HEK293 (cell line): ENCODE data around the gene ESR2.

Source experiments
- CTCF ChIP-seq: fragments of 450-650 bp; formaldehyde crosslinking; IDR thresholded peaks from 2 replicates; pipeline ENCODE4 v1.5.1; 2016; ENCODE audit warnings: missing biosample characterization, missing genetic modification characterization
- REST ChIP-seq: fragments of 450-650 bp; formaldehyde crosslinking; IDR thresholded peaks from 2 replicates; pipeline ENCODE4 v1.5.1; 2016; ENCODE audit warnings: missing biosample characterization, missing genetic modification characterization
- YY1 ChIP-seq: fragments of 450-650 bp; formaldehyde crosslinking; IDR thresholded peaks from 2 replicates; pipeline ENCODE4 v1.5.1; 2018; ENCODE audit warnings: missing biosample characterization, missing genetic modification characterization
- ZNF416 ChIP-seq: fragments of 450-650 bp; formaldehyde crosslinking; IDR thresholded peaks from 2 replicates; pipeline ENCODE4 v1.5.1; 2016; ENCODE audit warnings: missing biosample characterization, missing genetic modification characterization
- TF ChIP-seq, protein P1 (sequence below): fragments of 450-650 bp; formaldehyde crosslinking; IDR thresholded peaks from 2 replicates; pipeline ENCODE4 v1.5.1; 2016; ENCODE audit warnings: missing biosample characterization, missing genetic modification characterization

DNA sequence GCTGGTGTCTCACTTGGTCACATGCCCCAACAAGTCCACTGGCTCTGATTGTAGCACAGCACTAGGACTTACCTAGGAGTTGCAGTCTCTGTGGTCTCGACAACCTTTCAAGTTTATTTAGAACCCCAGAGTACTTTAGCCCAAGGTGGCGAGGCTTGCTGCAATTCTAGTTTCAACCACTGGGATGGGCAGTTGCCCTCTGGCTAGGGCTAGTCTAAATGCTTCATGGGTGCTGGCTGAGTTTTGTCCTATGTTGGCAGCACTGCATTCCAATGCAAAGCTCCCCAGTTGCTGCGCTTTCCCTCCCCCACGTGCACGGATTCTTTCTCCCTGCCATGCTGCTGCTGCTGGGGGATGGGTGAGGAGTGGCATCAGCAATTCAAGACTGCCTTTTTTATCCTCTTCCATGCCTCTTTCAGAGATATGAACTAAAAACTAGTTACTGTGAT is 233.5 kb downstream of the ESR2 start:
- TF ChIP-seq CTCF (tag by site-specific recombination) (no peak), ZNF416 (tag by site-specific recombination) (no peak), YY1 (tag by site-specific recombination) (no peak), REST (tag by site-specific recombination) (no peak)
- TF ChIP-seq, protein P1, sequence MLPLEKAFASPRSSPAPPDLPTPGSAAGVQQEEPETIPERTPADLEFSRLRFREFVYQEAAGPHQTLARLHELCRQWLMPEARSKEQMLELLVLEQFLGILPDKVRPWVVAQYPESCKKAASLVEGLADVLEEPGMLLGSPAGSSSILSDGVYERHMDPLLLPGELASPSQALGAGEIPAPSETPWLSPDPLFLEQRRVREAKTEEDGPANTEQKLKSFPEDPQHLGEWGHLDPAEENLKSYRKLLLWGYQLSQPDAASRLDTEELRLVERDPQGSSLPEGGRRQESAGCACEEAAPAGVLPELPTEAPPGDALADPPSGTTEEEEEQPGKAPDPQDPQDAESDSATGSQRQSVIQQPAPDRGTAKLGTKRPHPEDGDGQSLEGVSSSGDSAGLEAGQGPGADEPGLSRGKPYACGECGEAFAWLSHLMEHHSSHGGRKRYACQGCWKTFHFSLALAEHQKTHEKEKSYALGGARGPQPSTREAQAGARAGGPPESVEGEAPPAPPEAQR, result no peak
